K562 (cell line): ENCODE data around the gene CNBD2. TPM values are rescaled to one million over a fixed set of nuclear protein-coding genes. Genes with fewer than 3 reads are reported as not detected.
A peak's percentile ranks its signal among the peaks of the same experiment; 100 is the strongest.

Source experiments
- ATF7 ChIP-seq: fragments of 450-650 bp; IDR thresholded peaks from 2 replicates; pipeline ENCODE4 v1.7.1; 2014; ENCODE audit warnings: mild to moderate bottlenecking, moderate library complexity
- CBFA2T2 ChIP-seq: fragments of 450-650 bp; conservative IDR thresholded peaks from 2 replicates; pipeline ENCODE4 v1.6.1; 2017; ENCODE audit warnings: mild to moderate bottlenecking
- CBFB ChIP-seq: sonication (generic); formaldehyde crosslinking; IDR thresholded peaks from 2 replicates; pipeline ENCODE4 v1.4.0; 2020; ENCODE audit warnings: mild to moderate bottlenecking, missing genetic modification reagents
- CSDE1 ChIP-seq, 2 experiments: fragments of 450-650 bp; IDR thresholded peaks; 2 replicates each; pipeline ENCODE4 v1.6.1; 2016; ENCODE audit warnings: mild to moderate bottlenecking in 1 of 2
- DACH1 ChIP-seq: fragments of 450-650 bp; IDR thresholded peaks from 2 replicates; pipeline ENCODE4 v1.6.1; 2018; ENCODE audit not compliant: partially characterized antibody
- ETV5 ChIP-seq: sonication (generic); formaldehyde crosslinking; IDR thresholded peaks from 2 replicates; pipeline ENCODE4 v1.4.0; 2020; ENCODE audit warnings: low read depth, mild to moderate bottlenecking, missing genetic modification reagents
- FOXA1 ChIP-seq: fragments of 450-650 bp; IDR thresholded peaks from 2 replicates; pipeline ENCODE4 v1.6.1; 2016; ENCODE audit warnings: mild to moderate bottlenecking, borderline replicate concordance
- FOXA3 ChIP-seq, 2 experiments: fragments of 450-650 bp in 1 of 2; sonication (generic) in 1 of 2; formaldehyde crosslinking; IDR thresholded peaks in 1 of 2; conservative IDR thresholded peaks in 1 of 2; 2 replicates each; pipeline versions ENCODE4 v1.4.0 to v1.8.0; 2020 to 2022; ENCODE audit warnings: mild to moderate bottlenecking in 2 of 2, missing genetic modification reagents in 1 of 2
- FOXP1 ChIP-seq: sonication (generic); formaldehyde crosslinking; IDR thresholded peaks from 2 replicates; pipeline ENCODE4 v1.8.0; 2022; ENCODE audit warnings: mild to moderate bottlenecking, missing genetic modification reagents
- GABPA ChIP-seq: fragments of 200-800 bp; sonication (Bioruptor generic); conservative IDR thresholded peaks from 2 replicates; pipeline ENCODE4 v1.6.1; 2016; ENCODE audit warnings: low read depth, missing genetic modification characterization, missing compliant biosample characterization
- HMG20B ChIP-seq: fragments of 250-450 bp; sonication (Bioruptor Pico); IDR thresholded peaks from 2 replicates; pipeline ENCODE4 v1.5.0; 2021; ENCODE audit warnings: mild to moderate bottlenecking
- HMGN3 ChIP-seq: IDR thresholded peaks from 2 replicates; pipeline ENCODE4 v1.6.1; 2011; ENCODE audit warnings: borderline replicate concordance, low read depth, mild to moderate bottlenecking, mixed read lengths, low read length; ENCODE audit not compliant: insufficient read length; ENCODE audit errors: extremely low read depth
- JUN ChIP-seq, 2 experiments: sonication (generic) in 1 of 2; formaldehyde crosslinking in 1 of 2; IDR thresholded peaks; 2 replicates each; pipeline versions ENCODE4 v1.6.1 to v1.8.0; 2012 to 2022; ENCODE audit warnings: borderline replicate concordance in 2 of 2, mild to moderate bottlenecking in 2 of 2, improper control_type of control experiment in 1 of 2, low read depth in 1 of 2, low read length in 1 of 2, missing genetic modification reagents in 1 of 2
- L3MBTL2 ChIP-seq: fragments of 450-650 bp; IDR thresholded peaks from 2 replicates; pipeline ENCODE4 v1.6.1; 2016; ENCODE audit warnings: mild to moderate bottlenecking, moderate library complexity
- MTA3 ChIP-seq: fragments of 450-650 bp; formaldehyde crosslinking; IDR thresholded peaks from 2 replicates; pipeline ENCODE4 v1.6.1; 2017; ENCODE audit warnings: mild to moderate bottlenecking, borderline replicate concordance
- POLR2A ChIP-seq: fragments of 450-650 bp; conservative IDR thresholded peaks from 2 replicates; pipeline ENCODE4 v1.6.1; 2016
- RBM22 ChIP-seq: fragments of 200-400 bp; formaldehyde crosslinking; IDR thresholded peaks from 2 replicates; pipeline ENCODE4 v1.6.1; 2018; ENCODE audit warnings: low read length, low read depth; ENCODE audit not compliant: poor library complexity, severe bottlenecking
- RFX1 ChIP-seq: fragments of 450-650 bp; IDR thresholded peaks from 2 replicates; pipeline ENCODE4 v1.6.1; 2016; ENCODE audit warnings: mild to moderate bottlenecking, moderate library complexity
- TCF3 ChIP-seq: sonication (generic); formaldehyde crosslinking; IDR thresholded peaks from 2 replicates; pipeline ENCODE4 v1.4.0; 2020; ENCODE audit warnings: mild to moderate bottlenecking, missing genetic modification reagents
- TSC22D4 ChIP-seq: fragments of 450-650 bp; IDR thresholded peaks from 2 replicates; pipeline ENCODE4 v1.6.1; 2016; ENCODE audit warnings: missing genetic modification characterization, missing biosample characterization, control low read depth
- XRCC5 ChIP-seq: fragments of 200-400 bp; formaldehyde crosslinking; IDR thresholded peaks from 2 replicates; pipeline ENCODE4 v1.6.1; 2017; ENCODE audit warnings: low read depth, mild to moderate bottlenecking, low read length
- ZKSCAN1 ChIP-seq: fragments of 150-350 bp; IDR thresholded peaks from 2 replicates; pipeline ENCODE4 v1.6.1; 2016; ENCODE audit warnings: low read depth, low read length
- ZMIZ1 ChIP-seq, 2 experiments: fragments of 150-350 bp in 1 of 2; IDR thresholded peaks; 2 replicates each; pipeline ENCODE4 v1.6.1; 2012 to 2016; ENCODE audit warnings: low read depth in 2 of 2, low read length in 2 of 2, mild to moderate bottlenecking in 1 of 2, moderate library complexity in 1 of 2
- ZNF263 ChIP-seq: sonication (generic); formaldehyde crosslinking; IDR thresholded peaks from 2 replicates; pipeline ENCODE4 v1.8.0; 2022; ENCODE audit warnings: mild to moderate bottlenecking, missing genetic modification reagents, borderline replicate concordance
- polyA plus RNA-seq, 8 experiments: library from polyadenylated mRNA; depleted of rRNA in 4 of 8; stranded (reverse) in 5 of 8; unstranded in 3 of 8; fragments of >200 nt; fragmentation: Nextera tagmentation in 2 of 8; fragmentation: Illumina TruSeq in 1 of 8; extraction: Ambion mirVana in 2 of 8; extraction: Trizol in 1 of 8; gene quantifications; 2 replicates each; pipeline versions ENCODE4 v1.2.1 to v1.2.3, GENCODE V29; 2011 to 2014; ENCODE audit warnings: inconsistent platforms in 1 of 8, missing spikeins in 1 of 8
- total RNA-seq, 7 experiments: library from RNA; depleted of rRNA in 6 of 7; stranded (reverse); fragments of >200 nt in 6 of 7; fragmentation: Illumina TruSeq in 2 of 7; extraction: Trizol in 2 of 7; gene quantifications; 2 replicates each; pipeline versions ENCODE4 v1.2.1 to v1.2.3, GENCODE V29; 2011 to 2021; ENCODE audit warnings: low replicate concordance in 1 of 7
- TF ChIP-seq, protein P1 (sequence below): sonication (generic); formaldehyde crosslinking; IDR thresholded peaks from 2 replicates; pipeline ENCODE4 v1.8.0; 2022; ENCODE audit warnings: missing genetic modification reagents, mild to moderate bottlenecking, moderate library complexity, borderline replicate concordance

The CNBD2 gene
- total and polyA plus RNA-seq, 9 of the 15 experiments (the other 6 are each of a cell fraction or from before 2014, with no cell fraction given), result 3.2 to 17.5 (median 5.3) TPM

- TF ChIP-seq ZMIZ1 (IDR thresholded peaks at IDR 0.05; ENCODE audit: low read depth in 2 of 2, low read length in 2 of 2), result no peak
- peak; percentile 33 for TF ChIP-seq CBFA2T2
- no peak for TF ChIP-seq HMG20B (CRISPR knock-in tag)
- 0 out of 2 replicates have a peak, but pooled peaks have one; percentile 61 for TF ChIP-seq FOXP1 (CRISPR knock-in tag)
- peak; percentile 35; the same call in 1 of the 2 replicates for TF ChIP-seq ATF7
- TF ChIP-seq TCF3 (CRISPR knock-in tag), result peak; percentile 34
- TF ChIP-seq CBFB, result 0 out of 2 replicates have a peak, but pooled peaks have one; percentile 42
- peak; percentile 56 for TF ChIP-seq GABPA
- TF ChIP-seq FOXA1, result no peak
- TF ChIP-seq ETV5, result peak; percentile 41; the same call in 1 of the 2 replicates
- TF ChIP-seq TSC22D4, result no peak
- peak in 1 of 2 experiments; percentile 69; a peak in 1 of 4 replicates for TF ChIP-seq FOXA3 (CRISPR knock-in tag; conservative IDR thresholded peaks at IDR 0.05 in 1 of 2, IDR thresholded peaks at IDR 0.05 in 1 of 2)
- TF ChIP-seq POLR2A, result peak; percentile 74
- TF ChIP-seq, protein P1, sequence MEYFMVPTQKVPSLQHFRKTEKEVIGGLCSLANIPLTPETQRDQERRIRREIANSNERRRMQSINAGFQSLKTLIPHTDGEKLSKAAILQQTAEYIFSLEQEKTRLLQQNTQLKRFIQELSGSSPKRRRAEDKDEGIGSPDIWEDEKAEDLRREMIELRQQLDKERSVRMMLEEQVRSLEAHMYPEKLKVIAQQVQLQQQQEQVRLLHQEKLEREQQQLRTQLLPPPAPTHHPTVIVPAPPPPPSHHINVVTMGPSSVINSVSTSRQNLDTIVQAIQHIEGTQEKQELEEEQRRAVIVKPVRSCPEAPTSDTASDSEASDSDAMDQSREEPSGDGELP, result peak; percentile 90
- TF ChIP-seq CSDE1 (IDR thresholded peaks at IDR 0.05), result peak in 1 of 2 experiments; percentile 77; a peak in 1 of 4 replicates
- no peak for TF ChIP-seq XRCC5
- peak; percentile 96 for TF ChIP-seq RFX1
- 0 out of 2 replicates have a peak, but pooled peaks have one; percentile 61 for TF ChIP-seq L3MBTL2
- no peak; the same call in 1 of the 2 replicates for TF ChIP-seq JUN (IDR thresholded peaks at IDR 0.05; ENCODE audit: borderline replicate concordance, low read depth, low read length)
- peak; percentile 65; the same call in 1 of the 2 replicates for TF ChIP-seq JUN (CRISPR knock-in tag; IDR thresholded peaks at IDR 0.05; ENCODE audit: borderline replicate concordance)
- TF ChIP-seq ZKSCAN1, result peak; percentile 92
- peak; percentile 61; the same call in 1 of the 2 replicates for TF ChIP-seq MTA3
- no peak for TF ChIP-seq ZNF263
- TF ChIP-seq DACH1, result peak; percentile 60
- peak; percentile 86 for TF ChIP-seq HMGN3
- peak; percentile 93 for TF ChIP-seq RBM22
These were observed 96.5 kb downstream of the CNBD2 start (continued) for GRCh38 chr20:36064658-36065426.
